Measurements from ENCODE around the gene C12orf56.
"Not testable (repeated sequence)": the region's sequence is repeated elsewhere in the genome, so short reads cannot be mapped to it uniquely, and the experiment has no call there.

C12orf56 gene

GRCh38 chr12:64225626-64226025 lies 164.9 kb downstream of the C12orf56 start:
- DNase-seq, result no peak

GRCh38 chr12:64222009-64222765 lies 168.4 kb downstream of the C12orf56 start, which contains the start of gene KICS2:
Gene KICS2, minus strand, starts transcription at chr12:64222296. Its CDS starts 59 bp downstream, at chr12:64222237.
- peak; percentile 80 for DNase-seq

GRCh38 chr12:64221651-64222008 lies 168.9 kb downstream of the C12orf56 start:
- peak; percentile 47 for DNase-seq

DNA sequence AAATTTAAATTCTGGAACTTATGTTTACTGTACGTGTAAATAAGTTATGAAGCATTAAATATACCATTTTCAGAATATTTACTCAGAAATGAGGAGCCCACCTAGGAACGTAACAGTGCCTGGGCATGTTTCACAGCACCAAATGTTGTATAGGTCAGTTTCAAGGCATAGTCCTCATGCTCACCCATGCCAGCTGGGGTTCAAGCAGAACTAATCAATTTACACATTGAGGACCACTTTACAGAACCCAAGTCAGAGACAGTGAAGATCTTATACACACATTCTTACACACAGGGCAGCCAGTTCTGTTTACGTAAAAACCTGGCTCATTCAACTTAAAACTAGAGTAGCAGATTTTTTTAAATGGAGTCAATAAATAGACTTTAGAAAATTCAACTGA lies 170.5 kb downstream of the C12orf56 start:
- DNase-seq, result no peak

- DNase-seq, result no peak
Observed at GRCh38 chr12:64219145-64219544, 171.4 kb downstream of the C12orf56 start.

GRCh38 chr12:64218597-64218996 lies 172.0 kb downstream of the C12orf56 start:
- no peak for DNase-seq

DNA sequence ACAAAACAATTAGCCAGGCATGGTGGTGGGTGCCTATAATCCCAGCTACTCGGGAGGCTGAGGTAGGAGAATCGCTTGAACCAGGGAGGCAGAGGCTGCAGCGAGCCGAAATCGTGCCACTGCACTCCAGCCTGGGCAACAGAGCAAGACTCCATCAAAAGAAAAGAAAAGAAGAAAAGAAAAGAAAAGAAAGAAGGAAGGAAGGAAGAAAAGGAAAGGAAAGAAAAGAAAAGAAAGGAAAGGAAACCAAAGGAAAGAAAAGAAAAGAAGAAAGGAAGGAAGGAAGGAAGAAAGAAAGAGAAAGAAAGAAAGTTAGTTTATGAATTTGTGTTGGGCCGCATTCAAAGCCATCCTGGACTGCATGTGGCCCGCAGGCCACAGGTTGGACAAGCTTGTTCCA lies 172.9 kb downstream of the C12orf56 start:
- not testable (repeated sequence) for DNase-seq

DNA sequence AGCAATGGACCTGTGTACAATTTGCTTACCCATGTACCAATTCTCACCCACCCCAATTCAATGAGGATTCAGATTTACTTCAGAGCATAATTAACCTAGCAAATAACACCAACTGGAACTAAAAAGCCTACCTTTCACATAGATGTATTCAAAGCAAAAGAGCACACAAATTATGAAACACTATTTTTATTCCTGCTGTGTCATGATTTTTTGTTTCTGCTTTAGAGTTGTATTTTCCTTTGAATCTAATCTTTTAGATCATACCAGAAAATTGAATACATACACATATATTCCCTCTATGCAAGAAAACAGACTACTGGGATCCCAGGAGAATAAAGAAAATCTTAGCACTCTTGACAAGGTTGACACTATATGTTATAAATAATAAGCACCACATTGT lies 174.3 kb downstream of the C12orf56 start:
- DNase-seq, result no peak

Measured in T-helper 9 cell (primary cell).